Activated CD8-positive, alpha-beta memory T cell treated with anti-CD3 and anti-CD28 coated beads for 48 hours (primary cell): Measurements from ENCODE around the gene MORN5.
"Not testable (repeated sequence)": the region's sequence is repeated elsewhere in the genome, so short reads cannot be mapped to it uniquely, and the experiment has no call there.

Experiments
- DNase-seq, 3 experiments: peaks; one replicate each; pipeline ENCODE4 v3.0.0-alpha.2; 2020; ENCODE audit warnings: low read depth in 2 of 3, low spot score in 2 of 3

Gene MORN5

DNA sequence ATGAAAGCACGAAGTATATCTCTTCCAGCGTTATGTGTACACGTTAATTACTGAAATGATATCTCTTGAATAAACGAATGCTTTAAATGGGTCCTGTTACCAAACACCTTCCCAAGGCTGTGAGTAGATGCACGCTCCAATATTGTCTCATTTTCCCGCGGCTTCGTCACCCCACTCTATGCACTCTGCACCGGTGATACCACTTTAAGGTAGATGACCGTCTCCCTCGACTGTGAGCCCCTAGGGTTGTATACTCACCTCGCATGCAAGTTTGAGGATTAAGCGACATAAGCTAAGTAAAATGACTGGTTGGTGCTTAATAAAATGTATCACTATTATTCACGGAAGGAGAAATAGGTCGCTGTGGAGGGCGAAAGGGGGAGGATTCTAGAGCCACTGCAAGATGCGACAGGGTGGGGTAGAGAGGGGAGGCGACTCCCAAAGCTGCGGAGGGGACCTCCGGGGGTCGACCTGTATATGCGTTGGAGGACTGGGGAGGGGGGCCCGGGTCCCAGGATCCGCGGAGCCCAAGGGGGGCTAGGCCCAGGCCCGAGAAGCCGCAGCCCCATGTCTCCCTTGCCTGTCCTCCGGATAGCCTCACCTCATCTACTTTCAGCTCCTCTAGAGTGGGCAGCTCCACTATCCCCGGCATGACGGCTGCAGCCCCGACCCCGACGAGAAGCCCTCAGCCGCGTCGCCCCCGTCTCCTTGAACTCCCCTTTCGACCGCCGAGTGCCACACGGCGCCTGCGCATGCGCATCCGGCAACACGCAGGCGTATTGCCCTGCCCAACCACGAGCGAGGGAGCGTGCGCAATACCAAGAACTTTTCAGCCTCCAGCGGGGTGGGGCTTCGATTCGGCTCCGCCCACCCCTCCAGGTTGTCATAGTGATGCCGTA, at the start of gene MORN5, which contains the start of gene NDUFA8:
Gene MORN5 (plus strand): TSS at position 883 of the 899 bp plus-strand sequence. CDS start 65 bp downstream, outside the sequence.
Gene NDUFA8 (minus strand): TSS at position 754 of the 899 bp plus-strand sequence. CDS start 102 bp downstream, at position 652.
- DNase-seq = peak; percentile 87 to 96 (median 88)

GRCh38 chr9:122110100-122110833, 49.4 kb upstream of the MORN5 start:
- DNase-seq = no peak

- no peak for DNase-seq
Measured at GRCh38 chr9:122111413-122112085, 48.2 kb upstream of the MORN5 start.

DNA sequence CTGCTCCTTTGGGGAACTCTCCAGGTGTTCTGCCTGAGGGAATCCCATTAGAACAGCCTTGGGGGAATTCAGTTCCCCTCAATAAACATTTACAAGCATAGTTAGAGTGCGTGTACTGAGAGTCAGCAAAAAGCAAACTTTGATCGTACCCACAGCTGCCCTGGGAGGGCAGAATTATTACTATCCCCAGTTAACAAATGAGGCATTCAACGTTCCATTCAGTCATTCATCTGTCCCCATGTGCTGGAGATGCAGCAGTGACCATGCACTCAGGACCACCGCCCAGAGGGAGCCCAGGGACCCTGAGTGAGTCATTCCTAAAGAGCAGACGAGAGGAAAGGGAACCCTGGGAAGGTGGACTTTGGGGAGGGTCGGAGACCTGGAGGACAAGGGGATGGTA, 47.5 kb upstream of the MORN5 start:
- no peak for DNase-seq

DNA sequence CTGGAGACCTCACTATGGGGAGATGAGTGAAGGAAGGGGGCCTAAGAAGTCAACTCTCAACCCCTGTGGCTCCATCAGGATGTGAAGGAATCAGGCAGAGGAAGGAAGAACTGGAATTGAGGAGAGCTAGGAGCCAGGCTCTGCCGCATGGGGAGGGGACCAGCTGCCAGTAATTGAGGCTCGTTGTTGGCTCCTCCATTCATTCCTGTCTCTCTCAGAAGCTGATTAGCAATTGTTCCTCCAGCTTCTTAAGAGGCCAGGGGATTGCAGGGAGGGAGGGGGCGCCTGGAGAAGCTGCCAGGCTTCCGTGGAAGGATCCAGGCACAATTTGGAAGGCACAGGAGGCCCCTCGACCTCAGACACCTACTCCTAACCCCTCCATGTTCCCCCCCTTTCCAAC, 46.1 kb upstream of the MORN5 start:
- DNase-seq = no peak

DNA sequence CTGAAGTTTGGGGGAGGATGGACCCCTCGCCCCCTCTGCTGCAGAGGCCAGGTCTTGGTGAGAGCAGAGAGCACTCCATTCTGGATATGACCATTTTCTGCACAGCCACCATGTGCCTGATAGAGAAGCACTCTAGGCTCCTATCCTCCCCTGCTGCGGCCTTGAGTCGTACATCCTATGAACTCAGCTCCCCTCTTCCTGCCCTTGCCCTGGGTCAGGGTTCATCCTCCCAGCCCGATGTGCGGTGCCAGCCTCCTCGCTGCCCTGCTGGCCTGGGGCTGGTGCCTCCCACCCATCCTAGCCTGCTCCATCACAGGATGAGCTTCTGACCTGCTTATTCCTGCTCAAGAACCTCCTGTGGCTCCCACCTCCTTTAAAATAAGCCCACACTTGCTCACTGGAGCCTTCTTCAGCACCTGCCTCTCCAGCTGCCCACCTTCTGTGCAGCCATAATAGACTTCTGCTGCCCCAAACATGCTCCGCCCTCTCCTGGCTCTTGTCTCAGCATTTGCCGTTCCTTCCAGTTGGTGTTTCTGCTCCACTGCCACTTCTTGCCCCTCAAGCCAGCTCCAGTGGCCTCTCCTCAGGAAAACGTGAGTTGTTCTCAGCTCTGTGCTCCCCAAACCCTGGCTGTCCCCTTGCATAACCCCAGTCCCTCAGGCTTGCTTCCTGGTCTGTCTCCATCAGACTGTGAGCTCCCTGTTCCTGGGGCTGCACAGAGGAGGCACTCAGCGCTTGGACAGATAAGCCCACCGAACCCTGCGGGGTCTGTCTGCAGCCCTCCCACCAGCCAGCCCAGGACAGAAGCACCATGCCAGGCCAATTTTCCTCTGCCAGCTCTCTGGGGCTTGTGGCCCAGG, 44.3 kb upstream of the MORN5 start:
- no peak for DNase-seq

DNA sequence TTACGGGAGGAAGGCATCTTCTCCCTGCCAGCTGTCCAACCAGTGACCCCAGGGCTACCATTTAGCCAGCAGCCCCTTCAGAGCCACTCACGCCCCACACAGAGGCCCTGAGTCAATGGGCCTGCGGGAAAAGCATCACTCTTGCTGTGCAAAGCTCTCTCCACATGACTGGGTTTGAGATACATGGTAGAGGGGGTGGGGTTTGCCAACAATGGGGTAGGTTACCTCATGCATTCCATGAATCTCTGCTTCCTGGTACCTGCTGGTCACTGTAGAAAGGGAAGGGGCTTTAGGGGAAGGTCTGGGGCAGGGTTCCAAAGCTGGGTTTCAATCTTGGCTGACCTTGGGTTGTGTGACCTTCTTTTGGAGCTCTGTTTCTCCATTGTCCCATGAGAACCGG, 43.7 kb upstream of the MORN5 start:
- DNase-seq = no peak

GRCh38 chr9:122116448-122117173, 43.1 kb upstream of the MORN5 start:
- no peak for DNase-seq

GRCh38 chr9:122117241-122117640, 42.5 kb upstream of the MORN5 start:
- DNase-seq = not testable (repeated sequence)

- DNase-seq = no peak
Measured at GRCh38 chr9:122118343-122119165, 41.2 kb upstream of the MORN5 start.

- no peak for DNase-seq
Measured at GRCh38 chr9:122119166-122119521, 40.6 kb upstream of the MORN5 start.

DNA sequence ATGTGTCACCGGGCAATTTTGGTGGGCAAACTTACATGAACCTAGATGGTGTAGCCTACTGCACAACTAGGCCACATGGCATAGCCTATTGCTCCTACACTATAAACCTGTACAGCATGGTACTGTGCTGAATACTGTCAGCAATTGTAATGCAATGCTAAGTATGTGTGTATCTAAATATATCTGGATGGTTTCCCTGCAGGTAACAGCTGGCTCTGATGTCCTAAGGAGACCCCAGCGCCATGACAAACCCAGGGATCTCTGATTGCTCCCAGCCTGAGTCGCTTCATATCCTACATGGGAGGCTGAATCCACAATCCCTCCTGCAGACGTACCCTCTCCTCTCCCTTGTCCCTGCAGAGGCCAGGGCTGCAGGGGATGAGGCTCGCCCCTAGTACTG, 40.0 kb upstream of the MORN5 start:
- no peak for DNase-seq

GRCh38 chr9:122120316-122121071, 39.2 kb upstream of the MORN5 start:
- DNase-seq = no peak

DNA sequence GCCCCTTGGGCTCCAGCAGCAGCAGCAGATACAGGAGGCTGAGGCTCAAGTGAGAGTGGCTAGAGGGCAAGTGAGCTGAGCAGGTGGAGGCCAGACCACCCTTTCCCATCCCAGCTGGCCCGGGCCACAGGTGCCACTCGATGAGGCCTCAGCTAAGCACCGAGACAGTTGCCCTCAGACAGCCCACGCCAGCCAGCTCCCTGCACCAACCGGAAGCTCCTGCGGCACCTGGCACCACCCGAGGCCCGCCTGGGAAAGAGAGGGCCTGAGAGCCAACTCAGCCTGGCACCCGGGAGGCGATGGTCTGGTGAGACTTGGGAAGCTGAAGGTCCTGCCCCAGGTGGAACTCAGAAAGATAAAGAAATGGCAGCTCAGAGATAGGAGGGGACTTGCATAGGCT, 38.3 kb upstream of the MORN5 start:
- no peak for DNase-seq

DNA sequence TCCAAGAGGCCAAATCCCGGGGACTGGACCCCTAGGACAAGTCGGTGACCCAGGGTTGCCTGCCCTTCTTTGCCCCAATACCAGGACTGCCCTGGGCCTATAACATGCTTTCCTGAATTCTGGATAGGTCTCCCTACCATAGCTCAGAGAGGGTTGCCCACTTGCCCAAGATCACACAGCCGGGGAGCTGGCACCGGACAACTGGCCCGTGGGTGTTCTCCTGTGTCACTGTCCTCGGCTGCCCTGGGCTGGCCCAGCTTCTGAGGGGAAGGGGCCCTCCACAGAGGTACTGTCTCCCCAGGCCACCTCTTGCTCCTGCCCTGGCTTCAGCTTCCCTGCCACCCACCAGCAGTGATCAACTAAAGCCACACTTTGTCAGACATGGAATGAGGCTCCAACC, 37.8 kb upstream of the MORN5 start:
- no peak for DNase-seq

DNA sequence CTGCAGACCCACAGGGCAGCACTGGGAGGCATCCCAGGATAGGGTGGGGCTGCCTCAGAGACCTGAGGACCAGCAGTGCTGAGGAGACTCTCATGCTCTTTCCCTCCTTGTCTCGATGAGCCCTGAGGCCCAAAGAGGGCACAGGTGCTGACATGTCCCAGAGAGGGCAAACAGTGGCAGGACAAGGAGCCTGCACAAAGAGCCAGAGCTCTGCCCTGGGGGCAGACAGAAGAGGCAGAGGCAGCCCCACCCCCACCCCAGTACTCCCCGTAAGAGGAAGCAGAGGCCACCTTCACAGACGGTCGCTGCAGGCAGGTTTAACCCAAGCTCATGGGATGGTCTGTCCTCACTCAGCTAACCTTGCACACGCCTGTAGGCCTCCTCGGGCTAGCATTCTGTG, 37.2 kb upstream of the MORN5 start:
- no peak for DNase-seq

- peak; percentile 30 to 80 (median 64) for DNase-seq
Measured at GRCh38 chr9:122122903-122123632, 36.6 kb upstream of the MORN5 start.

DNA sequence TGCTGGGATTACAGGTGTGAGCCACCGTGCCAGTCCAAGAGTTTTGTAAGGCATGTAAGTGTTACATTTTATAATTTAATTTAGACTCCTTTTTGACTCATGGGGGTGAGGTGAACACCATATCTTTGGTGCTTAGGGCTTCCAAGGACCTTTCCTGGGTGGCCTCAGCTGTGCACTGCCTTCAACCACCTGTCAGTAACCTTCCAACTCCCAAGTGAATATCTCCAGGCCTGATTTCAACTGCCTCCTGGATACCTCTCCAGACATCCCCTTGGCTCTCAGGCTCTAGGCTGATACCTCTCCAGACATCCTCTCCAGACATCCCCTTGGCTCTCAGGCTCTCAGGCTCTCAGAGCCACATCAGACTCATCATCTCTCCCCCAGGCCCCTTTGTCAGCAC, 35.7 kb upstream of the MORN5 start:
- DNase-seq = no peak
